CD4-positive, alpha-beta T cell treated with Interferon alpha-2 for 1 hour (primary cell): ENCODE data around the gene SNRK.

Experiments
- DNase-seq, 2 donors: peaks; one replicate each; pipeline ENCODE4 v3.0.0-alpha.2; 2020 to 2022

SNRK gene

GRCh38 chr3:43316783-43317460 is 30.6 kb downstream of the SNRK start:
- no peak for DNase-seq

GRCh38 chr3:43317461-43318316 is 31.3 kb downstream of the SNRK start:
- DNase-seq = no peak

GRCh38 chr3:43319376-43319775 is 33.0 kb downstream of the SNRK start:
- DNase-seq = no peak

- no peak for DNase-seq
Observed at GRCh38 chr3:43319794-43320193, 33.5 kb downstream of the SNRK start.

- DNase-seq = no peak
Observed at GRCh38 chr3:43320288-43320687, 33.9 kb downstream of the SNRK start.

GRCh38 chr3:43323541-43323940 is 37.2 kb downstream of the SNRK start:
- DNase-seq = no peak

- peak in 1 of 2 donors; percentile 19 for DNase-seq
Observed at GRCh38 chr3:43326891-43327581, 40.7 kb downstream of the SNRK start.

GRCh38 chr3:43327582-43327979 is 41.2 kb downstream of the SNRK start:
- DNase-seq = no peak

GRCh38 chr3:43328653-43329052 is 42.3 kb downstream of the SNRK start:
- no peak for DNase-seq

- no peak for DNase-seq
Observed at GRCh38 chr3:43330981-43331380, 44.6 kb downstream of the SNRK start.

GRCh38 chr3:43331381-43331780 is 45.0 kb downstream of the SNRK start:
- DNase-seq = no peak

GRCh38 chr3:43334976-43335375 is 48.6 kb downstream of the SNRK start:
- DNase-seq = no peak

- no peak for DNase-seq
Observed at GRCh38 chr3:43335799-43336198, 49.5 kb downstream of the SNRK start.

- no peak for DNase-seq
Observed at GRCh38 chr3:43338295-43338694, 52.0 kb downstream of the SNRK start.

GRCh38 chr3:43340403-43340802 is 54.1 kb downstream of the SNRK start:
- DNase-seq = no peak

GRCh38 chr3:43341788-43342187 is 55.4 kb downstream of the SNRK start:
- no peak for DNase-seq

GRCh38 chr3:43343185-43343584 is 56.8 kb downstream of the SNRK start:
- DNase-seq = peak in 1 of 2 donors; percentile 31

- no peak for DNase-seq
Observed at GRCh38 chr3:43343815-43344214, 57.5 kb downstream of the SNRK start.

- DNase-seq = no peak
Observed at GRCh38 chr3:43344520-43344919, 58.2 kb downstream of the SNRK start.

GRCh38 chr3:43345246-43345645 is 58.9 kb downstream of the SNRK start:
- no peak for DNase-seq

- no peak for DNase-seq
Observed at GRCh38 chr3:43345877-43346276, 59.5 kb downstream of the SNRK start.

GRCh38 chr3:43346978-43347749 is 60.8 kb downstream of the SNRK start:
- peak; percentile 37 to 73 for DNase-seq

GRCh38 chr3:43347774-43348173 is 61.4 kb downstream of the SNRK start:
- DNase-seq = no peak
